GM10248 (cell line): ENCODE results near the gene MLLT1.

Experiments used
- CTCF ChIA-PET: fragments of 300-600 bp; sonication (Branson Sonifier 250); formaldehyde crosslinking; extraction: SDS; loops from one replicate; lab custom pipeline; 2021; ENCODE audit warnings: antibody characterized with exemption; lab: Yijun Ruan, JAX
- POLR2A ChIA-PET: fragments of 350-650 bp; sonication (Branson Sonifier 250); formaldehyde crosslinking; extraction: SDS; loops from one replicate; lab custom pipeline; 2020; ENCODE audit warnings: antibody characterized with exemption; lab: Yijun Ruan, JAX
- DNase-seq: peaks from one replicate; pipeline ENCODE4 v3.0.0; 2012; ENCODE audit errors: extremely low spot score
- CTCF ChIP-seq: IDR thresholded peaks from 2 replicates; pipeline ENCODE4 v1.5.1; 2012; ENCODE audit warnings: mild to moderate bottlenecking, low read depth; ENCODE audit errors: extremely low read depth, missing control alignments, control extremely low read depth

MLLT1 gene

GRCh38 chr19:6252066-6252465 lies 27.7 kb downstream of the MLLT1 start:
- ChIA-PET POLR2A (no interaction called here), CTCF (interaction anchor here (2.4 kb wide), 1 partner anchor 34 kb away, joined by 10 read pairs; no protein-coding TSS in a partner anchor)
- TF ChIP-seq CTCF = no peak
- DNase-seq = no peak

DNA sequence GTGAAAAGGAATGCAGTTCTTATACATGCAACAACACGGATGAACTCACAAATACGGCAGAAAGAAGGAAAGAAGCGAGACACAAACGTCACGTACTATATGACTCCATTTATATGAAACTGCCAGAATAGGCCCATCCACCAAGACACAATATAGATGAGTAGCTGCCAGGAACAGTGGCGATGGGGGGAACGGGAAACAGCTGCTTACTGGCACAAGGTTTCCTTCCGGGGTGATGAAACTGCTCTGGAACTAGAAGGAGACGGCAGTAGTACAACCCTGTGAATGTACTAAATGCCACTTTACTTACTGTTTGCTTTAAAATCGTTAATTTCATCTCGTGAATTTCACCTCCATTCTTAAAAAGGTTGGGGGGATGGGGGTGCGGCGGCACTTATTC lies 28.9 kb downstream of the MLLT1 start:
- CTCF ChIA-PET = interaction anchor here (1.3 to 2.4 kb wide), 2 partner anchors 9 to 33 kb away, joined by 3 to 10 read pairs; no protein-coding TSS in a partner anchor

DNA sequence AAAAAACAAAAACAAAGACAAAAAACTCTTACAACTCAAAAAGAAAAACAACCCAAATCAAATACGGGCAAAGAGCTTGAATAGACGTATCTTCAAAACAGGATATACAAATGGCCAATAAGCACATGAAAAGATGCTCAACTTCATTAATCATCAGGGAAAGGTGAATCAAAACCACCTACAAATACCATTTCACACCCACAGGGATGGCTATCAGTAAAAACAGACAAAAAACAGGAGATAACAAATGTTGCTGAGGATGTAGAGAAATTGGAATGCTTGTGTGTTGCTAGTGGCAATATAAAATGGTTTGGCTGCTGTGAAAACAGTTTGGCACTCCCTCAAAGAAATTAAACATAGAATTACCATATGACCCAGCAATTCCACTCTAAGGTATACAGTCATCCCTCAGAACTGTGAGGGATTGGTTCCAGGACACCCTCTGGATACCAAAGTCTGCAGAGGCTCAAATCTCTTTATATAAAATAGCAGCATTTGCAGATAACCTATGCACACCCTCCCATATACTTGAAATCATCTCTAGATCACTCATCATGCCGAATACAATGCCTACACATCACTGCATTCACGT lies 29.7 kb downstream of the MLLT1 start:
- CTCF ChIA-PET = interaction anchor here (1.1 to 2.4 kb wide), 4 partner anchors 10 to 32 kb away, joined by 3 to 10 read pairs (median 4); no protein-coding TSS in a partner anchor
- no peak for DNase-seq
- POLR2A ChIA-PET = no interaction called here
- no peak for TF ChIP-seq CTCF

More for the DNA sequence above, 28.9 kb downstream of the MLLT1 start:
- POLR2A ChIA-PET = no interaction called here
- no peak for TF ChIP-seq CTCF
- no peak for DNase-seq

DNA sequence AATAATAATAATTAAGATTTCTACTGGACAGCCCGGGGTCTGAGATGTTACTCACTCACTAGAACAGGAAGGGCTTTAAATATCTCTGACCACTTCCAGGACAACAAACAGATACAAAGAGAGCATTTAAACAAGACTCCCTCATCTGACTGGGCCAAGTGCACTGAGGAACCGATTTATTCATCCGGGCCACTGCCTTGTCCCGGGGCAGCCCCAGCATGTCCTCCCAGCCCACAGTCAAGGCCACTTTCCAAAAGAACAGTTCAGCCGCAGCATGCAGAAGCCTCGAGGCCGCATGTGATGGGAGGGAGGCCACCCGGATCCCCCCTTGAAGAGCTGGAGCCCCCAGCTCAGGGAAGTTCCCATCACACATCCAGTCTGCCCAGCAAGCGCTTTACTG lies 30.5 kb downstream of the MLLT1 start:
- POLR2A ChIA-PET = no interaction called here
- TF ChIP-seq CTCF = no peak
- no peak for DNase-seq
- CTCF ChIA-PET = interaction anchor here (1.1 to 1.3 kb wide), 2 partner anchors 11 to 31 kb away, joined by 3 to 6 read pairs; no protein-coding TSS in a partner anchor

- DNase-seq = no peak
- ChIA-PET CTCF (interaction anchor here (1.2 to 1.3 kb wide), 2 partner anchors 30 kb away, joined by 5 to 6 read pairs; no protein-coding TSS in a partner anchor), POLR2A (no interaction called here)
- no peak for TF ChIP-seq CTCF
These were observed 30.9 kb downstream of the MLLT1 start for GRCh38 chr19:6248844-6249243.

GRCh38 chr19:6248341-6248740 lies 31.4 kb downstream of the MLLT1 start:
- no peak for TF ChIP-seq CTCF
- CTCF ChIA-PET = interaction anchor here (1.2 kb wide), 1 partner anchor 30 kb away, joined by 5 read pairs; no protein-coding TSS in a partner anchor
- no peak for DNase-seq
- POLR2A ChIA-PET = interaction anchor here (0.6 kb wide), 1 partner anchor 98 kb away, joined by 8 read pairs; no protein-coding TSS in a partner anchor

DNA sequence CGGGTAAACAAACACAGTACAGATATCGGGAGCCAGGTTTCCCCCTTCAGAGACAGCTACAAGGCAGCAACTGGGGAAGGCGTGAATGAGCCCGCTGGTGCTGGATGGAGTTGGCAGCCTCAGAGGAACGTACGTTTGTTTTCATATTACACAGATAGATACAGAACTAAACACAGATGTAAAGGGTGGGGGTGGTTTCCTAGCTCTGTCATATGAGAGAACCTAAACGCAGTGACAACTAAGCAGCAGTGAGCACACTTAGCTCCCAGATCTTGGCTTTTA lies 32.8 kb downstream of the MLLT1 start:
- CTCF ChIA-PET = interaction anchor here (0.9 to 1.3 kb wide), 4 partner anchors 9 to 52 kb away, joined by 3 read pairs; no protein-coding TSS in a partner anchor
- POLR2A ChIA-PET = no interaction called here
- DNase-seq = no peak
- no peak for TF ChIP-seq CTCF
